ENCODE results near the gene PPP2R5E. TPM values are rescaled to one million over a fixed set of nuclear protein-coding genes. Genes with fewer than 3 reads are reported as not detected.
A peak's percentile ranks its signal among the peaks of the same experiment; 100 is the strongest.

PPP2R5E gene
- total RNA-seq, 2 donors from 2014 or later, result 38.5 to 44.3 TPM

- Mint-ChIP-seq H3K4me3 (no peak overlapping the region), H3K4me1 (peaks cover 37% of the 10 kb centered on the region), H3K27me3 (no peaks in the 10 kb centered on the region), H3K27ac (no peak overlapping the region), H3K36me3 (ENCODE audit: low read depth) (peaks cover 2% of the 10 kb centered on the region)
- no peaks in the 10 kb centered on the region for H3K9me3 ChIP-seq (ENCODE audit: control insufficient read depth, low read length, poor library complexity, severe bottlenecking)
- DNase-seq, result no peak
- ATAC-seq, result no peak
These were observed 111.7 kb downstream of the PPP2R5E start for GRCh38 chr14:63431466-63431865.

GRCh38 chr14:63428486-63428885 lies 114.7 kb downstream of the PPP2R5E start:
- Mint-ChIP-seq H3K27ac (no peak overlapping the region), H3K4me1 (peaks cover 22% of the 10 kb centered on the region), H3K4me3 (no peak overlapping the region), H3K27me3 (no peaks in the 10 kb centered on the region), H3K36me3 (ENCODE audit: low read depth) (peaks cover 2% of the 10 kb centered on the region)
- DNase-seq, result no peak
- no peak for ATAC-seq
- no peaks in the 10 kb centered on the region for H3K9me3 ChIP-seq (ENCODE audit: control insufficient read depth, low read length, poor library complexity, severe bottlenecking)

GRCh38 chr14:63426838-63427352 lies 116.3 kb downstream of the PPP2R5E start:
- ATAC-seq (no peak), DNase-seq (no peak)
- no peaks in the 10 kb centered on the region for H3K27me3 Mint-ChIP-seq
- H3K4me3 Mint-ChIP-seq, result no peak overlapping the region
- H3K27ac Mint-ChIP-seq, result no peak overlapping the region
- peaks cover 14% of the 10 kb centered on the region for H3K4me1 Mint-ChIP-seq
- H3K9me3 ChIP-seq (ENCODE audit: control insufficient read depth, low read length, poor library complexity, severe bottlenecking), result no peaks in the 10 kb centered on the region
- no peaks in the 10 kb centered on the region for H3K36me3 Mint-ChIP-seq (ENCODE audit: low read depth)

DNA sequence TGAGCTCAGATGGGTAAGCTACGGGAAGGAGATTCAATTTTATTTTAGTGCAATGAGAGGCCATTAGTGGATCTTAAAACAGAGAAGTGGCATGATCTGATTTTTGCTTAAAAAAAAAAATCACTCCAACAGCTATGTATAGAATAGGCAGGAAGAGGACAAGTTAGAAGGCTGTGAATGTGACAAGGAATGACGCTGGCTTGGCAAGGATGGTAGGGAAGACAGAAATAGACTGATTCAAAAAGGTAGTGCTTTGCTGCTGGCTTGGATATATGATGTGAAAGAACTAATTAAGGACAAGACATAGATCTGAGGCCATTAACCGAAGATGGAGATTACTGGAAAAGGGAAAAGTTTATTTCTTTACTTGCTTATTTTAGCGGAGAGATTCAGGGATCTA lies 119.3 kb downstream of the PPP2R5E start:
- Mint-ChIP-seq H3K4me3 (peak overlapping the region; percentile 13), H3K36me3 (ENCODE audit: low read depth) (no peaks in the 10 kb centered on the region), H3K4me1 (peaks cover 13% of the 10 kb centered on the region), H3K27me3 (no peaks in the 10 kb centered on the region), H3K27ac (no peak overlapping the region)
- DNase-seq (no peak), ATAC-seq (no peak)
- H3K9me3 ChIP-seq (ENCODE audit: control insufficient read depth, low read length, poor library complexity, severe bottlenecking), result no peaks in the 10 kb centered on the region

DNA sequence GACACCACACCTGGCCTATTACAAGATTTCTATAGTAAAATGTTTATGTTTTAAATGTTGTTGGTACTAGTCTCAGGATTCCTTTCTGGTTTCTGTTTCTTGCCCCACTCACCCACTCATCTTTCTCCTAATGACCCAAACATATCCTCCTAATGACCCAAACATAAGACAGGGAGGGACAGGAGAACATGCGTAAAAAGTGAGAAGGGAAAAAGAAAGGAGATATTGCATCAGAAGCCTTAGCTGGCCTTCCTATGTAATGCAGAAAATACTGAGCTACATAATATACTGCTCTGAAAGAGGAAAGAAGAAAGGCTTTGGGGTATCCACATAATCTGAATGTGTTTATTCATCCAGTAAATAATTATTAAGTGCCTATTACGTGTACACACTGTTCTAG lies 119.8 kb downstream of the PPP2R5E start:
- H3K4me3 Mint-ChIP-seq, result no peak overlapping the region
- H3K9me3 ChIP-seq (ENCODE audit: control insufficient read depth, low read length, poor library complexity, severe bottlenecking), result no peaks in the 10 kb centered on the region
- ATAC-seq, result no peak
- peaks cover 13% of the 10 kb centered on the region for H3K4me1 Mint-ChIP-seq
- DNase-seq, result no peak
- H3K27ac Mint-ChIP-seq, result no peak overlapping the region
- no peaks in the 10 kb centered on the region for H3K36me3 Mint-ChIP-seq (ENCODE audit: low read depth)
- H3K27me3 Mint-ChIP-seq, result no peaks in the 10 kb centered on the region

GRCh38 chr14:63421919-63422318 lies 121.3 kb downstream of the PPP2R5E start:
- no peak overlapping the region for H3K4me3 Mint-ChIP-seq
- no peaks in the 10 kb centered on the region for H3K27me3 Mint-ChIP-seq
- no peaks in the 10 kb centered on the region for H3K9me3 ChIP-seq (ENCODE audit: control insufficient read depth, low read length, poor library complexity, severe bottlenecking)
- ATAC-seq, result no peak
- H3K27ac Mint-ChIP-seq, result no peak overlapping the region
- no peaks in the 10 kb centered on the region for H3K36me3 Mint-ChIP-seq (ENCODE audit: low read depth)
- H3K4me1 Mint-ChIP-seq, result peaks cover 10% of the 10 kb centered on the region
- no peak for DNase-seq

- ATAC-seq, result no peak
- H3K9me3 ChIP-seq (ENCODE audit: control insufficient read depth, low read length, poor library complexity, severe bottlenecking), result no peaks in the 10 kb centered on the region
- Mint-ChIP-seq H3K36me3 (ENCODE audit: low read depth) (no peaks in the 10 kb centered on the region), H3K27ac (no peak overlapping the region), H3K4me1 (peaks cover 10% of the 10 kb centered on the region), H3K4me3 (no peak overlapping the region), H3K27me3 (no peaks in the 10 kb centered on the region)
- DNase-seq, result no peak
These were observed 122.0 kb downstream of the PPP2R5E start for GRCh38 chr14:63421226-63421625.

GRCh38 chr14:63418020-63418419 lies 125.2 kb downstream of the PPP2R5E start:
- ATAC-seq, result no peak
- Mint-ChIP-seq H3K4me1 (peaks cover 4% of the 10 kb centered on the region), H3K27ac (no peak overlapping the region)

GRCh38 chr14:63413009-63413408 lies 130.2 kb downstream of the PPP2R5E start:
- H3K36me3 Mint-ChIP-seq (ENCODE audit: low read depth), result peaks cover 18% of the 10 kb centered on the region
- no peaks in the 10 kb centered on the region for H3K27me3 Mint-ChIP-seq
- H3K4me1 Mint-ChIP-seq, result peaks cover 11% of the 10 kb centered on the region
- DNase-seq, result no peak
- no peak overlapping the region for H3K4me3 Mint-ChIP-seq
- no peak for ATAC-seq
- H3K9me3 ChIP-seq (ENCODE audit: control insufficient read depth, low read length, poor library complexity, severe bottlenecking), result no peaks in the 10 kb centered on the region
- no peak overlapping the region for H3K27ac Mint-ChIP-seq

More at GRCh38 chr14:63418020-63418419, 125.2 kb downstream of the PPP2R5E start:
- H3K36me3 Mint-ChIP-seq (ENCODE audit: low read depth), result peaks cover 2% of the 10 kb centered on the region
- no peak overlapping the region for H3K4me3 Mint-ChIP-seq
- DNase-seq, result no peak
- no peaks in the 10 kb centered on the region for H3K27me3 Mint-ChIP-seq
- no peaks in the 10 kb centered on the region for H3K9me3 ChIP-seq (ENCODE audit: control insufficient read depth, low read length, poor library complexity, severe bottlenecking)

DNA sequence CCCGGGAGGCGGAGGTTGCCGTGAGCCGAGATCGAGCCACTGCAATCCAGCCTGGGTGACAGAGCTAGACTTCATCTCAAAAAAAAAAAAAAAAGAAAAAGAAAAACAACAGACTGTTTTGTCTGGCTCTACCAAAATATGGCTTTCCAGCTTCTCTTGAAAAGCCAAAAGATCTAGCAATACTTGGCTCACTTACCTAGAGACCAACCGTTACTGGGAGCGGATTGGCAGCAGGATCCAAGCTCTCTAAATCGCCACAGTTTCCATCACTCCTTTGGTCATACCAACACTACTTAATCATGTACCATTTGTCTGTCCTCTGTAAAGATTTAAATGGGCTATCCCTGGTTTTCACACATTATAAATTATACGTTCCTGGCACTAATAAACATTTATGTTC lies 136.8 kb downstream of the PPP2R5E start:
- DNase-seq (no peak), ATAC-seq (no peak)
- no peaks in the 10 kb centered on the region for H3K27me3 Mint-ChIP-seq
- peaks cover 26% of the 10 kb centered on the region for H3K4me1 Mint-ChIP-seq
- H3K4me3 Mint-ChIP-seq, result no peak overlapping the region
- H3K27ac Mint-ChIP-seq, result no peak overlapping the region
- H3K36me3 Mint-ChIP-seq (ENCODE audit: low read depth), result peaks cover 11% of the 10 kb centered on the region
- H3K9me3 ChIP-seq (ENCODE audit: control insufficient read depth, low read length, poor library complexity, severe bottlenecking), result peaks cover 3% of the 10 kb centered on the region

DNA sequence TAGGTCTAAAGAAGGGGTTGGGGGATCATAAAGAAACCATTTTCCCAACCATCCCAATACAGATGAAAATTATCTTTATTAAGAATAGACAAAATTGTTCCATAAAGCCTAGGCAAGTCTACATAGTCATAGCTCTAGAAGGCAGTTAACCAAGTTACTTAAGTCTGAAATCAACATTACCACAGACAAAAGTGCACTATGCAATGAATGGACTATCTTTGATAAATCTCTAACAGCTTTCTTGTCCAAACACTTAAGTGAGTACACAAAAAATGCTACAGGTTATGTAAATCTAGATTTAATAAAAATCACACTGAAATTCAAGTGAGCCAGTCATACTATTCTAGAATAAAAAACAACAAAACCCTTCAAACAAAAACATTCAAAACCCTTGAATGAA lies 137.5 kb downstream of the PPP2R5E start:
- no peak for DNase-seq
- Mint-ChIP-seq H3K4me1 (peaks cover 23% of the 10 kb centered on the region), H3K4me3 (no peak overlapping the region), H3K27ac (no peak overlapping the region), H3K27me3 (no peaks in the 10 kb centered on the region), H3K36me3 (ENCODE audit: low read depth) (peaks cover 6% of the 10 kb centered on the region)
- ATAC-seq, result no peak
- H3K9me3 ChIP-seq (ENCODE audit: control insufficient read depth, low read length, poor library complexity, severe bottlenecking), result peaks cover 3% of the 10 kb centered on the region

- H3K9me3 ChIP-seq (ENCODE audit: control insufficient read depth, low read length, poor library complexity, severe bottlenecking), result peaks cover 3% of the 10 kb centered on the region
- Mint-ChIP-seq H3K4me1 (peaks cover 19% of the 10 kb centered on the region), H3K4me3 (no peak overlapping the region), H3K27me3 (no peaks in the 10 kb centered on the region), H3K36me3 (ENCODE audit: low read depth) (peaks cover 2% of the 10 kb centered on the region), H3K27ac (no peak overlapping the region)
- DNase-seq, result no peak
- no peak for ATAC-seq
These were observed 138.3 kb downstream of the PPP2R5E start for GRCh38 chr14:63404906-63405305.

GRCh38 chr14:63401646-63402045 lies 141.5 kb downstream of the PPP2R5E start:
- no peaks in the 10 kb centered on the region for H3K9me3 ChIP-seq (ENCODE audit: control insufficient read depth, low read length, poor library complexity, severe bottlenecking)
- DNase-seq, result no peak
- ATAC-seq, result no peak
- Mint-ChIP-seq H3K27ac (no peak overlapping the region), H3K36me3 (ENCODE audit: low read depth) (no peaks in the 10 kb centered on the region), H3K4me3 (no peak overlapping the region), H3K27me3 (no peaks in the 10 kb centered on the region), H3K4me1 (peaks cover 19% of the 10 kb centered on the region)

- DNase-seq, result no peak
- no peaks in the 10 kb centered on the region for H3K9me3 ChIP-seq (ENCODE audit: control insufficient read depth, low read length, poor library complexity, severe bottlenecking)
- peaks cover 17% of the 10 kb centered on the region for H3K4me1 Mint-ChIP-seq
- no peak overlapping the region for H3K27ac Mint-ChIP-seq
- no peak for ATAC-seq
- H3K27me3 Mint-ChIP-seq, result no peaks in the 10 kb centered on the region
- peaks cover 7% of the 10 kb centered on the region for H3K36me3 Mint-ChIP-seq (ENCODE audit: low read depth)
- H3K4me3 Mint-ChIP-seq, result no peak overlapping the region
These were observed 144.2 kb downstream of the PPP2R5E start for GRCh38 chr14:63398952-63399351.
